Esophagus squamous epithelium (tissue), 4 donors: ENCODE results near the gene CTRL.

ENCODE experiments used
- CTCF ChIP-seq, 6 experiments: fragments of 450-650 bp in 4 of 6; fragments of 200-600 bp in 2 of 6; sonication (generic) in 2 of 6; IDR thresholded peaks; one replicate each; pipeline ENCODE4 v1.5.1; 2016 to 2019; ENCODE audit warnings: antibody characterized with exemption in 6 of 6, mild to moderate bottlenecking in 4 of 6, moderate library complexity in 4 of 6
- POLR2A ChIP-seq, 4 donors: fragments of 450-650 bp; IDR thresholded peaks; one replicate each; pipeline ENCODE4 v1.6.1; 2017; ENCODE audit warnings: antibody characterized with exemption in 4 of 4, mild to moderate bottlenecking in 4 of 4, moderate library complexity in 3 of 4

GRCh38 chr16:67933805-67934204 lies 2.1 kb upstream of the CTRL start:
- TF ChIP-seq CTCF (IDR thresholded peaks at IDR 0.05), result no peak
- no peak for TF ChIP-seq POLR2A (IDR thresholded peaks at IDR 0.05)
